GM18909 (cell line): ENCODE measurements around the gene CTSE.
"Not testable (repeated sequence)": the region's sequence is repeated elsewhere in the genome, so short reads cannot be mapped to it uniquely, and the experiment has no call there.

ENCODE experiments used
- ATAC-seq: cut with Tn5 transposase; IDR thresholded peaks from one replicate; pipeline ENCODE4 v1.9.1; 2021; ENCODE audit warnings: mild to moderate bottlenecking; ENCODE audit not compliant: unreplicated experiment, poor library complexity

The CTSE gene

GRCh38 chr1:205998457-205999241 is 25.0 kb downstream of the CTSE start:
- no peak for ATAC-seq

GRCh38 chr1:205996641-205997040 is 27.1 kb downstream of the CTSE start:
- ATAC-seq, result not testable (repeated sequence)

DNA sequence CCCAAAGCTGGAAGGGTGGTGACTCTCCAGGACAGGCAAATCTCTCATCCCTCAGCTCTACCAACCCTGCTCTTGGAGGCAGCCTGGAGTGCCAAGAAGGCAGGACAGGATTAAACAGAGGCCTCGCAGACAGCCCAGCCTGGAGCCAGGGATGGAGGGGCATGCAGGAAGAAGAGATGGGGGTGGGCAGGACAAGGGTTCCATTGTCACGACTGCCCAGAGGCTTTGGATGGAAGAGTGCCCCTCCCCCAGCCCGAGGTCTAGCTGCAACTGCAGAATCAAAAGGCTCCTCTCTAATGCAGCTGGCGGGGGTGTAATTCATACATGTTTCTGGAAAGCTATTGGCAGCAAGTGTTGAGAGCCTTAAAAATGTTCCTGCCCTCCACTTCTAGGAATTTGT is 29.3 kb downstream of the CTSE start:
- ATAC-seq, result no peak

GRCh38 chr1:205993068-205993467 is 30.6 kb downstream of the CTSE start:
- ATAC-seq, result no peak

DNA sequence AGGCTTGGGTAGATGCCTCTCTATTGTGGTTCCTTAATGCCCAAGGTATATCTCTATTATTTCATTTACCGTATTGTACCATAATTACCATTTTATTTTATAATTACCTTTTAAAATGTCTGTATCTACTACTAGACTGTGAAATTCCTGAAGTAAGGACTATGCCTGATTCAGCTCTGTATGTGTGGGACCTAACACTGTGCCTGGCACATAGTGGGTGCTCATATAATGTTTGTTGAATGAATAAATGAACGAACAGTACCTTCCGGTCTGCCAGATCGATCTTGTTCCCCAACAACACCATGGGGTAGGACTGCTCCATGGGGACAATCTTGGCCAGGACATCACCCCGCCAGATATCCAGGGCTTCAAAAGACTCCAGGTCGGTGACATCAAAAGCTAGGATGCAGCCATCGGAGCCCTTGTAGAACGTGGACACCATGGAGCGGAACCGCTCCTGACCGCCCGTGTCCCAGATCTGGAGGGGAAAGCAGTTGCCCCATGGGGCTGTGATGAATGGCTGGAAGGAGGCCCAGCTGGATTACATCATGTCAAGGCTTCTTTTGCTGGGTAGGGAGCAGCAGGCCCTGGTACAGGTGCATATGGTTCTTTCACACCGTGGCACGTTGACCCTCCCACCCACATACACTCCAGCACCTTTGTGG is 31.3 kb downstream of the CTSE start:
- ATAC-seq, result no peak

GRCh38 chr1:205991237-205991636 is 32.5 kb downstream of the CTSE start:
- no peak for ATAC-seq

DNA sequence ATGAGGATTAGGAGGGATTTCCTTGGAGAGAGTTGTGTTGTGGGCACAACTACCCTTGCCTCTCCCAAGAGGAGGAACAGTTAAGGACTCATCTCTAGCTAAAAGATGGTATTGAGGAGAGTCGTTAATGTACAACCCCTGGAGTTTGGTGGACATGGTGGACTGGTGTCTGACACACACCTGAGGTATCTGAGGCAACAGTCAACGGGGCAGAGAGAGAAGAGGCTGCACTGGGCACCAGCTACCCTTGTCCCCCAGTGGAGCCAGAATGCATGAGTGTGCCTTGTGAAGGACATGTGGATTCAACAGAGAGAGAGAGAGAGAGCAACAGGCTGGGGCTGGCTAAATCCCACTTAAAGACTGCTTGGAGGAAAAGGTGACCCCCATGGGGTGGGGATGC is 33.5 kb downstream of the CTSE start:
- ATAC-seq, result no peak

DNA sequence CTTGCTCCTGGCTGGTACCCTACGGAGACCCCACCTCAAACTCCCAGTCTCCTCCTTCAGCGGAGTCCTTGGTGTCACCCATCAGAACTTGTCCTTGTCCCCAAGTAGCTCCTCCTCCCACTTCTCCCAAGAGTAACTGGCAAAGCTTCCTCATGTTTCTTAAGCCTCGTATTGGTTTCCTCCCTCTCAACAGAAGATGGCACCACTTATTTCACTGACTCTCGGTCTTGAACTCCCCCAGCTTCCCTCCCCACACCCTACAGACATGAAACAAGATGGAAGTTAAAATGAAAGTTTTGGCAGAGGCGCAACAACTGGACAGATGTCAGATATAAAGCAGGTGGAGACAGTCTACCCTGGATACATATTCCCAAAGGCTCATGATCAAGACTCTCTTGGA is 33.9 kb downstream of the CTSE start:
- no peak for ATAC-seq

- ATAC-seq, result no peak
Measured at GRCh38 chr1:205988585-205988995, 35.1 kb downstream of the CTSE start.

- ATAC-seq, result no peak
Measured at GRCh38 chr1:205986861-205987260, 36.8 kb downstream of the CTSE start.

- ATAC-seq, result no peak
Measured at GRCh38 chr1:205986292-205986691, 37.4 kb downstream of the CTSE start.

DNA sequence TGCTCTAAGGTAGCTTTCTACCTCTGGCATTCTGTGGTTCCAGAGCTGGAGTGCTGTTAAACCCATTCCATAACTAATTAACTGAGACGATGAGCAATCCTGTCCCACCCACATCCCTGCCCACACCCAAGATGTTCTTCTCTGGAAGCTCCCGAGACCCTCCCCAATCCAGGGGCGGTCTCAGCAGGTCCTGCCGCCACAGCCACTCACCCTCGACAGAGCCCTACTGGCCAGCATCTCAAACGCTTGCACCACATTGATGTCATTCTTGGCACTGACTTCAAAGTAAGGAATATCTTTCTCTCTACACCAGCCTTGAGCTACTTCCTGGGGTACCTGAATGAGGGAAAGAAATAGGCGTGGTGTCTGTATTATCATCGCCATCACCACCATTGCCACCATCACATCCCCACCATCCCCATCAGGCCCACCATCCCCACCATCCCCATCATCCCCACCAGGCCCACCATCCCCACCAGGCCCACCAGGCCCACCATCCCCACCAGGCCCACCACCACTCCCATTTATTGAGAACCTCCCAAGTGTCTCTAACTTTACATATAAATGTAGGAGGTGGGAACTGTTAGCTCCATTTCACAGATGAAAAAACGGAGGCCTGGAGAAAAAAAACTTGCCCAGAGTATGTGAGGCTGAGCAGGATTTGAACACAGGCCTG is 38.2 kb downstream of the CTSE start:
- ATAC-seq, result no peak

DNA sequence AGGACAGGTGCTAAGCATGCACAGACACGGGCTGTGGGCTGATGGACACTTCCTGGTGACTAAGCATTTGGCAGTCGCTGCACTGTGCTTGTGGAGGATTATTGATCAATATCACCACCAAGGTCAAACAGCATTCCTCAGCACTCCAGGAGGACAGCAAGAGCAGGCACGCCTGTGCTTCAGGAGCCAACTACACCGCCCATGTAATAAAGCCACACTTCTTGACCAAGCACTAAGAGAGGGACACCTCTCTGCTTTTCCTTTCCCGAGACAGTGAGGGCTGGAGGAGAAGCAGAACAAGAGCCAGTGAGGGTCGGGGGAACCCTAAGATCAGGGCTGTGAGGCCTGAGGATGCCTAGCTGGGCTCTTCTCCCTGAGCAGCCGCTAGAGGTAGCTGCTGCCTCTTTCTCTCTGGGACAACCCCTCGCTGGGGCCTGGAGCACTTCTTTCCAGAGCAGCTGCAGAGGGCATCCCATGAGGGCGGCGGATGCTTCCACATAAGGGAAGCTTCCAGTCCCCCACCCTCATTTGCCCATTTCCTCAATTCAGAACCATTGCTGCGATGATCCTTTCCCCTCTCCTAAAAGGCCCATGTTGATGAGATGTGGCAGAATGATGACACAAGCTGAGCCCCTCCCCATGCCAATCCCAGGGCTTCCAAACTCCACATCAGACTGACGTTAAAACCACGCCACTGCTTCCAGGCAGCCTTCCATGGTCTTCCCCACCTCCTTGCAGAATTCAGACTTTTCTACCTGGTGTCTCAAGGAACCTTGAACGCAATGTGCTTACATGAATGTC is 39.6 kb downstream of the CTSE start:
- ATAC-seq, result no peak

GRCh38 chr1:205981257-205981656 is 42.4 kb downstream of the CTSE start:
- ATAC-seq, result no peak

DNA sequence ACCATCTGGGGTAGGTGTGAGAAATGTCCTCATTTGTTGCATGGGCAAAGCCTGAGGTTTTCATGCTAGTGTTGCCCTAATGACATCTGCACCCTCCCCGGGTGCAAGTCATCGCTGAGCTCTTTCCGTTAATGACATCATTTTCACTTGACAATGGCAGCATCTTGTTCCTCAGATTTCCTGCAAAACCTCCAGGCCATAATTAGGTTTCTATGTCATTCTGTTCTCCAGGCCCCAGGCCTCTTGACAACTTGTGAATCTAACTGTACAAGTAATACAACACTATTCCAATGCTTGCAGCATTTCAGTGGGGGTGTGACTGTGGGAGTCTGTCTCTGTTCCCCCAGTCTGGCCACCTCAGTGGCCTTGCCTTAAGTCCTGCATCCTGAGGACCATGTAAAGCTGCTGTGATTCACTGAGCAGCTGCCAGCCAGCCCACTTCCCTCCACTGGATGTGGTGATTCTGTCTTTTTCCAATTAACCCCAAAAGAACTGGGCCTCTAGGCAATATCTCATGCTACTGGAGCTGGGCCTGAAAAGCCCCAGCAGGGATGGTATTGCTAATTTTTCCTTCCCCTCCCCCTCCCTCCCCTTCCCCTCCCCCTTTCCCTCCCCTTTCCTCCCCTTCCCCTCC is 43.3 kb downstream of the CTSE start:
- no peak for ATAC-seq

DNA sequence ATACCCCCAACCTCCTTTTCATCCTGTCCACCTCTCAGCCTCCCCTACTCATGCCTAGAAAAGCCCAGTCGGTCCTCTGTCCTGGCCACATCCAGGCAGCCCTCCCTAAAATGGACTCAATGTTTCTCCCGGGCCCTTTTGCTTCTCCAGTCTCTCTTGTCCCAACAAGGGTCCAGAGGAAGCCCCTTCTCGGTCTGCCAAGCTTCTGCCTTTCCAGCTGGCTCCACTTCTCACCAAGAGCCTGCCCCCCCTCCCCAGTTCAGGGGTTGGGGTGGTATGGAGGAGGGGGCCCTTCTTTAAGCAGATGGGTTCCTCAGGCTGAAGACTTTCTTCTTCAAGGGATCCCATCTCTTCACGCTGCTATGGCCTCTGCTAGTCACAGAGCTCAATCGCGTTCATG is 44.4 kb downstream of the CTSE start:
- ATAC-seq, result no peak

DNA sequence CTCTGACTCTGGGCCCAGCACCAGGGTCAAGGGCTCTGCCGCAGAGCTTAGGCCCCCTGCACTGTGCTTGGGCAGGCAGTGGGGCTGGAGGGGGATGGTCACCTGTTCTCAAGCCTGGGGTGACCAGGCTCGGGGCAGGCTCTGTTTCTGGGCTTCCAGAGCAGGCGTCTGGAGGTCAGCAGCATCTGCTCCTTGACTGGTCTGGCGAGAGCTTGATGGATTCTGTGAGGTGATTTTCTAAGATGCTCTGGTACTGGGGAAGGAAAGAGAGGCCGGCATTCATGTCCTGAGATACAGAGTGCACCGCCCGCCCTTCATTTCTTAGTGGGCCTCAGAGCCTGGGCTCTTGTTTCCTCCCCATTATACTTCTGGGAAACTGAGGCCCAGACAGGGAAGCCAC is 45.0 kb downstream of the CTSE start:
- ATAC-seq, result no peak

DNA sequence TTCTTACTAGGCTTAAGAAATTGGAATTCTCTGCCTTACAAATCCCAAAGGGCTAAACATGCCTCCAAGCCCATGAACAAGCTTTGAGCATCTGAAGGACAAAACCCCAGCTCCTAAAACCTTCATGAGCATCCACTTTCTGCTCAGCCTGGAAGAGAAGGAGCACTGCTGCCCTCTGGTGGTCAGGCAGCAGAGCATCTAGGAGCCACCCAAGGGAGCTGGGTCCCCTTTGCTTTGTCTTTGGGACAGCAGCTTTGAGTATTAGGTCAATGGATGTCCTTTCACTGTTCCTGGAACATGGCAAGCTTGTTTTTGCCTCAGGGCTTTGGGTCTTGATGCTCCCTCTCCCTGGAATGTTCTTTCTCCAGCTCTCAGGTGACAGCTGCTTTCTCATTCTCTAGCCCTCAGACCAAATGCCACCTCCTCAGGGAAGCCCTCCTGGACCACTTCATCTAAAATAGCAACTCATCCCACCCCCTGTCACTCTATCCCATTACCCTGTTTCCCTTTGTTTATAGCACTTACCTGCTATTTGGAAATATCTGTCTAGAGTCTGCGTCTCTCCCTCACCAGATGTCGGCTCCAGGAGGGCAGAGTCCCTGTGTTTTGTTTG is 46.2 kb downstream of the CTSE start:
- no peak for ATAC-seq

DNA sequence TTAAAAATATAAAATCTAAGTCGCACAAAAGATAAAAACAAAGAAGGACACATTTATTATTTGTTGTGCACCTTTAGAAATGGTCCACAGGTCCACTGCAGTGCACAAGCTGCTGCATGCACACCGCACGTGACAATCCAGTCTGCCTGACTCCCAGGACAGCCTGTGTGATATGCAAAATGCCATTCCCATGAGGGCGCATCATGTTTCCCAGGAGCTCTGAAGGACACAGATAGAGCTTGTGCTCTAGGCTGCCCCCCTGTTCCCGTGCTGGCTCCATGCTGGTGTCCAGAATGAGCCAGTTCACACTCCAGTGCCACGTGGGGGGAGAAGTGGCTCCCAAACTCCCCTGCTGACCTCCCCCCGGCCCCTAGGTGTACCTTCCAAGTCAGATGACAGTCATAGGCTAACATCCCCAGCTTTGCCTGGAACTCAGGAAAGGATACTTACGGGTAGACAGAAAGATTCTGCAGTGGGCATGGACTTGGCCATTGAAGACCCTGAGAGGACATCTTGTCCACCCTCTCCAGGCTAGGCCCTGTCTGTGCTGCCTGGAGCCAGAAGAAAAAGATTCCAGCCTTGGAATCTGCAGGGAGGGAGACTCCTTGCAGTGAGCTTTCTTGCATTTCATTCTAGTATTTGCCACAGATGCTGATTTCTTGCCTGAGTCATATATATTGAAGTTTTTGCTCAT is 46.8 kb downstream of the CTSE start:
- no peak for ATAC-seq
